Right lobe of liver (tissue), 6 donors: ENCODE measurements around the gene NPR3. TPM values are rescaled to one million over a fixed set of nuclear protein-coding genes. Genes with fewer than 3 reads are reported as not detected.
A peak's percentile ranks its signal among the peaks of the same experiment; 100 is the strongest.

ENCODE experiments used
- ATAC-seq, 4 donors: fragments of 200-7000 bp; cut with Tn5 transposase; one replicate each; pipeline ENCODE4 v1.9.1; 2020; ENCODE audit warnings: mild to moderate bottlenecking in 4 of 4, moderate library complexity in 4 of 4
- DNase-seq, 3 donors: peaks; one replicate each; pipeline ENCODE4 v3.0.0-alpha.2; 2020
- H3K27ac ChIP-seq, 3 donors: fragments of 200-600 bp; one replicate each; pipeline ENCODE4 v1.8.0; 2022
- H3K27me3 ChIP-seq, 2 donors: fragments of 200-600 bp; one replicate each; pipeline ENCODE4 v1.8.0; 2022
- H3K36me3 ChIP-seq, 4 donors: fragments of 200-600 bp; sonication (generic) in 1 of 4; one replicate each; pipeline versions ENCODE4 v1.5.1 to v1.8.0; 2017 to 2022; ENCODE audit warnings: control low read depth in 1 of 4
- H3K4me1 ChIP-seq, 4 donors: fragments of 200-600 bp; sonication (generic) in 1 of 4; one replicate each; pipeline versions ENCODE4 v1.5.1 to v1.8.0; 2017 to 2022; ENCODE audit warnings: control low read depth in 1 of 4
- H3K4me3 ChIP-seq, 3 donors: fragments of 200-600 bp; one replicate each; pipeline ENCODE4 v1.8.0; 2022
- H3K9me3 ChIP-seq, 4 donors: fragments of 200-600 bp; sonication (generic) in 1 of 4; one replicate each; pipeline versions ENCODE4 v1.5.1 to v1.8.0; 2017 to 2022; ENCODE audit warnings: control low read depth in 1 of 4
- POLR2A ChIP-seq: fragments of 450-650 bp; IDR thresholded peaks from one replicate; pipeline ENCODE4 v1.6.1; 2017; ENCODE audit warnings: antibody characterized with exemption, mild to moderate bottlenecking
- WGBS: methylation state at CpG from one replicate; pipeline ENCODE4 v1.1.6; 2018; ENCODE audit warnings: low coverage, low lambda C conversion rate; ENCODE audit not compliant: insufficient coverage; ENCODE audit errors: missing lambda C conversion rate; 5-methylcytosine and 5-hydroxymethylcytosine counted together
- intact Hi-C, 2 donors: fragments of 100-400 bp; cut with DNase I; formaldehyde crosslinking; loops; one replicate each; pipeline versions ENCODE4 v1.11.2 to v1.14.1; 2022
- total RNA-seq, 6 experiments: library from RNA; depleted of rRNA in 2 of 6; stranded (reverse); fragments of >200 nt in 2 of 6; fragmentation: NEBNext Ultra II Directional in 3 of 6; extraction: Animal tissue kit (Norgen Biotek cat#: 25700) in 3 of 6; gene quantifications; one replicate each; pipeline versions ENCODE4 v1.1.0 to v1.2.4, GENCODE V29; 2016 to 2023
- TF ChIP-seq, protein P1 (sequence below), 4 donors: fragments of 200-600 bp in 3 of 4; fragments of 450-650 bp in 1 of 4; IDR thresholded peaks; one replicate each; pipeline versions ENCODE4 v1.5.1 to v1.8.0; 2016 to 2022; ENCODE audit warnings: antibody characterized with exemption in 4 of 4, mild to moderate bottlenecking in 2 of 4
- donor health status: DM: no; HTN: yes; CAD: no.
- donor health status: DM: no; HTN: no; CAD: no.
- donor health status: DM: no; HTN: no; CAD: no.
- donor health status: DM: no; HTN: yes; CAD: no.
- donor health status: DM: no; HTN: yes; CAD: no.

NPR3 gene
- total RNA-seq, 6 experiments from 2014 or later, result 0.98 to 3.2 (median 2.4) TPM

GRCh38 chr5:32683125-32683524 is 28.0 kb upstream of the NPR3 start:
- Histone ChIP-seq H3K4me3 (no peak overlapping the region), H3K27me3 (no peaks in the 10 kb centered on the region), H3K4me1 (peaks cover 0 to 17% (median 6%) of the 10 kb centered on the region in 4 donors), H3K36me3 (no peaks in the 10 kb centered on the region), H3K9me3 (no peaks in the 10 kb centered on the region), H3K27ac (no peak overlapping the region)
- ATAC-seq, result no peak
- no peak for DNase-seq
- WGBS, result 14% methylated on average over 2 of the region's 2 CpGs
- intact Hi-C loops, result no loop called here
- TF ChIP-seq POLR2A, result no peak
- TF ChIP-seq, protein P1, sequence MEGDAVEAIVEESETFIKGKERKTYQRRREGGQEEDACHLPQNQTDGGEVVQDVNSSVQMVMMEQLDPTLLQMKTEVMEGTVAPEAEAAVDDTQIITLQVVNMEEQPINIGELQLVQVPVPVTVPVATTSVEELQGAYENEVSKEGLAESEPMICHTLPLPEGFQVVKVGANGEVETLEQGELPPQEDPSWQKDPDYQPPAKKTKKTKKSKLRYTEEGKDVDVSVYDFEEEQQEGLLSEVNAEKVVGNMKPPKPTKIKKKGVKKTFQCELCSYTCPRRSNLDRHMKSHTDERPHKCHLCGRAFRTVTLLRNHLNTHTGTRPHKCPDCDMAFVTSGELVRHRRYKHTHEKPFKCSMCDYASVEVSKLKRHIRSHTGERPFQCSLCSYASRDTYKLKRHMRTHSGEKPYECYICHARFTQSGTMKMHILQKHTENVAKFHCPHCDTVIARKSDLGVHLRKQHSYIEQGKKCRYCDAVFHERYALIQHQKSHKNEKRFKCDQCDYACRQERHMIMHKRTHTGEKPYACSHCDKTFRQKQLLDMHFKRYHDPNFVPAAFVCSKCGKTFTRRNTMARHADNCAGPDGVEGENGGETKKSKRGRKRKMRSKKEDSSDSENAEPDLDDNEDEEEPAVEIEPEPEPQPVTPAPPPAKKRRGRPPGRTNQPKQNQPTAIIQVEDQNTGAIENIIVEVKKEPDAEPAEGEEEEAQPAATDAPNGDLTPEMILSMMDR (IDR thresholded peaks at IDR 0.05), result no peak

DNA sequence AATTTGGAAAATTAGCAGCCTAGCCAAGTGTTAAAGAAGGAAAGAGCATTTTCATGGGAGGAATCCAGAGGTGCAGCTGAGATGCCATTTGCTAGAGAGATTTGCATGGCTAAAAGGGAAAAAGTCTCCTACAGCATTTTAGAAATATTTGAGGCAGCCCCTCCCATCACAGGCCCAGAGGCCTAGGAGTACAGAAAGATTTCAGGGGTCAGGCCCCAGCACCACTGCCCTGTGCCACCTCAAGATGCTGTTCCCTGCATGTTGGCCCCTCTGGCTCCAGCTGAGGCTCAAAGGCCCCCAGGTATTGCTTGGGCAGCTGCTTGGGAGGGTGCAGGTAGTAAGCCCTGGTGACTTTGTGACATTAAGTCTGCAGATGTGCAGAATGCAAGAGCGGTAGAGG is 26.9 kb upstream of the NPR3 start:
- no CpG with 5 or more reads among the region's 1 CpG for WGBS
- ATAC-seq, result no peak
- Histone ChIP-seq H3K36me3 (no peaks in the 10 kb centered on the region), H3K9me3 (no peaks in the 10 kb centered on the region), H3K27me3 (no peaks in the 10 kb centered on the region), H3K4me3 (no peak overlapping the region), H3K27ac (no peak overlapping the region), H3K4me1 (peaks cover 0 to 17% (median 6%) of the 10 kb centered on the region in 4 donors)
- TF ChIP-seq POLR2A, result no peak
- TF ChIP-seq, protein P1 (IDR thresholded peaks at IDR 0.05), result no peak
- intact Hi-C loops, result no loop called here
- no peak for DNase-seq

- peaks cover 0 to 17% (median 6%) of the 10 kb centered on the region in 4 donors for H3K4me1 ChIP-seq
- TF ChIP-seq POLR2A, result no peak
- TF ChIP-seq, protein P1 (IDR thresholded peaks at IDR 0.05), result no peak
- no peaks in the 10 kb centered on the region for H3K9me3 ChIP-seq
- H3K36me3 ChIP-seq, result no peaks in the 10 kb centered on the region
- DNase-seq (no peak), ATAC-seq (peak; percentile 49 to 73 (median 62))
- intact Hi-C loops, result no loop called here
- peak overlapping the region in 2 of 3 donors; percentile 21 to 54 for H3K27ac ChIP-seq
- no peak overlapping the region for H3K4me3 ChIP-seq
- WGBS, result 27% methylated on average over 2 of the region's 2 CpGs
- no peaks in the 10 kb centered on the region for H3K27me3 ChIP-seq
These were observed 24.2 kb upstream of the NPR3 start for GRCh38 chr5:32686799-32687498.

DNA sequence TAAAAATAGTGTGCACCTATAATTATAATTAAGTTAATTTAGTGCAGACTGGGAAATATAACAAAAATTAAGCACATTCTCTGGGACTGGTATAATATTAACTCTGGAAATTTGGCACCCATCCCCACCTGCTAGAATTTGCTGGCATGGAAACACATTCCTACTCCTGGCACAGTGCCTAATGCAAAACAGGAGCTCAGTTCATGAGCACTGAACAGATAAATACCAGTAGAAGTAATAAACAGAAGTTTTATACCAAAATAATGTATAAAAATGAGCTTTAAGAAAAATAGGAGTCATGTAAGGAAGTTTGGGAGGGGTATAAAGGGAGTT is 23.7 kb upstream of the NPR3 start:
- Histone ChIP-seq H3K36me3 (no peaks in the 10 kb centered on the region), H3K27ac (peak overlapping the region in 2 of 3 donors; percentile 34 to 54), H3K27me3 (no peaks in the 10 kb centered on the region), H3K9me3 (no peaks in the 10 kb centered on the region), H3K4me1 (peaks cover 0 to 17% (median 6%) of the 10 kb centered on the region in 4 donors), H3K4me3 (no peak overlapping the region)
- intact Hi-C loops, result no loop called here
- DNase-seq (peak in 1 of 3 donors; percentile 82), ATAC-seq (peak; percentile 86 to 93 (median 92))
- TF ChIP-seq POLR2A, result no peak
- TF ChIP-seq, protein P1 (IDR thresholded peaks at IDR 0.05), result no peak
